H9 (cell line): Measurements from ENCODE around the gene YES1. TPM values are rescaled to one million over a fixed set of nuclear protein-coding genes. Genes with fewer than 3 reads are reported as not detected.

Experiments
- DNase-seq: peaks from one replicate; pipeline ENCODE4 v3.0.0-alpha.2; 2017
- H2AFZ ChIP-seq: one replicate; pipeline ENCODE4 v1.6.1; 2013; ENCODE audit warnings: mild to moderate bottlenecking, low read length, control low read depth, moderate library complexity
- H2AK5ac ChIP-seq: 2 replicates; pipeline ENCODE4 v1.6.1; 2013; ENCODE audit warnings: low read length, control low read depth, mixed read lengths; ENCODE audit not compliant: insufficient read length
- H2BK120ac ChIP-seq: one replicate; pipeline ENCODE4 v1.6.1; 2013; ENCODE audit warnings: low read depth, mild to moderate bottlenecking, low read length, control low read depth, inconsistent platforms; ENCODE audit not compliant: poor library complexity, severe bottlenecking
- H2BK12ac ChIP-seq: 2 replicates; pipeline ENCODE4 v1.6.1; 2013; ENCODE audit warnings: low read length, control low read depth, mixed read lengths, low read depth; ENCODE audit not compliant: insufficient read length
- H2BK15ac ChIP-seq: 2 replicates; pipeline ENCODE4 v1.6.1; 2013; ENCODE audit warnings: low read depth, low read length, control low read depth
- H2BK20ac ChIP-seq: one replicate; pipeline ENCODE4 v1.6.1; 2013; ENCODE audit warnings: low read depth, mild to moderate bottlenecking, low read length, control low read depth, inconsistent platforms; ENCODE audit not compliant: poor library complexity, severe bottlenecking
- H2BK5ac ChIP-seq: 2 replicates; pipeline ENCODE4 v1.6.1; 2013; ENCODE audit warnings: low read length, control low read depth, mixed read lengths; ENCODE audit not compliant: insufficient read length
- H3K14ac ChIP-seq: 2 replicates; pipeline ENCODE4 v1.6.1; 2013; ENCODE audit warnings: low read length, control low read depth; ENCODE audit not compliant: insufficient read depth
- H3K18ac ChIP-seq: 2 replicates; pipeline ENCODE4 v1.6.1; 2013; ENCODE audit warnings: low read depth, mild to moderate bottlenecking, mixed read lengths, low read length, control low read depth; ENCODE audit not compliant: insufficient read length
- H3K23ac ChIP-seq: 2 replicates; pipeline ENCODE4 v1.6.1; 2013; ENCODE audit warnings: low read length, control low read depth, mixed read lengths, low read depth; ENCODE audit not compliant: insufficient read length
- H3K23me2 ChIP-seq: 2 replicates; pipeline ENCODE4 v1.6.1; 2013; ENCODE audit warnings: low read depth, mild to moderate bottlenecking, mixed read lengths, low read length, control low read depth; ENCODE audit not compliant: insufficient read length, poor library complexity, severe bottlenecking
- H3K27ac ChIP-seq: 2 replicates; pipeline ENCODE4 v1.5.1; 2013; ENCODE audit warnings: low read length, control low read depth, mixed read lengths, low read depth; ENCODE audit not compliant: insufficient read length
- H3K27me3 ChIP-seq: 2 replicates; pipeline ENCODE4 v1.6.1; 2013; ENCODE audit warnings: low read length, control low read depth, inconsistent platforms; ENCODE audit not compliant: insufficient read depth
- H3K4ac ChIP-seq: 2 replicates; pipeline ENCODE4 v1.6.1; 2013; ENCODE audit warnings: low read depth, mild to moderate bottlenecking, control low read depth, inconsistent platforms, low read length, moderate library complexity
- H3K4me1 ChIP-seq: 2 replicates; pipeline ENCODE4 v1.6.1; 2013; ENCODE audit warnings: low read length, control low read depth, inconsistent platforms; ENCODE audit not compliant: insufficient read depth
- H3K4me2 ChIP-seq: 2 replicates; pipeline ENCODE4 v1.6.1; 2013; ENCODE audit warnings: low read length, control low read depth, mixed read lengths; ENCODE audit not compliant: insufficient read length, insufficient read depth
- H3K56ac ChIP-seq: 2 replicates; pipeline ENCODE4 v1.6.1; 2013; ENCODE audit warnings: low read depth, mild to moderate bottlenecking, mixed read lengths, low read length, control low read depth; ENCODE audit not compliant: insufficient read length
- H3K79me1 ChIP-seq: 2 replicates; pipeline ENCODE4 v1.6.1; 2013; ENCODE audit warnings: low read depth, mild to moderate bottlenecking, moderate library complexity, low read length, control low read depth, inconsistent platforms; ENCODE audit not compliant: insufficient read depth, poor library complexity, severe bottlenecking
- H3K79me2 ChIP-seq: 2 replicates; pipeline ENCODE4 v1.6.1; 2013; ENCODE audit warnings: low read length, control low read depth, inconsistent platforms; ENCODE audit not compliant: insufficient read depth
- H3K9ac ChIP-seq: 2 replicates; pipeline ENCODE4 v1.6.1; 2013; ENCODE audit warnings: low read length, control low read depth, mixed read lengths; ENCODE audit not compliant: insufficient read length; ENCODE audit errors: extremely low read depth
- H3K9me3 ChIP-seq: one replicate; pipeline ENCODE4 v1.6.1; 2013; ENCODE audit warnings: low read depth, low read length, inconsistent platforms; ENCODE audit not compliant: control insufficient read depth
- H3T11ph ChIP-seq: one replicate; pipeline ENCODE4 v1.6.1; 2013; ENCODE audit warnings: mild to moderate bottlenecking, low read length, control low read depth, inconsistent platforms
- H4K20me1 ChIP-seq: one replicate; pipeline ENCODE4 v1.6.1; 2013; ENCODE audit not compliant: control insufficient read depth, insufficient read length, insufficient read depth
- H4K5ac ChIP-seq: 2 replicates; pipeline ENCODE4 v1.6.1; 2013; ENCODE audit warnings: low read depth, mild to moderate bottlenecking, mixed read lengths, low read length, control low read depth; ENCODE audit not compliant: insufficient read length
- H4K8ac ChIP-seq: replicated peaks from 2 replicates; pipeline ENCODE4 v1.6.1; 2013; ENCODE audit warnings: low read length, control low read depth, mixed read lengths, low read depth; ENCODE audit not compliant: insufficient read length
- H4K91ac ChIP-seq: 2 replicates; pipeline ENCODE4 v1.6.1; 2013; ENCODE audit warnings: low read depth, mild to moderate bottlenecking, moderate library complexity, mixed read lengths, low read length, control low read depth; ENCODE audit not compliant: insufficient read length
- H3K27ac Mint-ChIP-seq, 3 experiments: 2 replicates in 2 of 3; 3 replicates in 1 of 3; pipeline ENCODE4 v1.8.0; 2020 to 2021; ENCODE audit warnings: mixed read lengths in 3 of 3, mild to moderate bottlenecking in 1 of 3, moderate library complexity in 1 of 3
- H3K27me3 Mint-ChIP-seq: 2 replicates; pipeline ENCODE4 v1.8.0; 2021; ENCODE audit warnings: low read depth, mild to moderate bottlenecking, moderate library complexity, mixed read lengths
- H3K36me3 Mint-ChIP-seq, 3 experiments: 2 replicates in 2 of 3; 3 replicates in 1 of 3; pipeline ENCODE4 v1.8.0; 2020 to 2021; ENCODE audit warnings: low read depth in 3 of 3, mixed read lengths in 3 of 3; ENCODE audit not compliant: insufficient read depth in 1 of 3
- H3K4me1 Mint-ChIP-seq, 2 experiments: 2 replicates each; pipeline ENCODE4 v1.8.0; 2020; ENCODE audit warnings: mixed read lengths in 2 of 2
- H3K4me3 Mint-ChIP-seq, 2 experiments: 2 replicates in 1 of 2; 3 replicates in 1 of 2; pipeline ENCODE4 v1.8.0; 2020 to 2021; ENCODE audit warnings: mild to moderate bottlenecking in 2 of 2, mixed read lengths in 2 of 2, moderate library complexity in 1 of 2
- H3K9me3 Mint-ChIP-seq, 2 experiments: 2 replicates in 1 of 2; 3 replicates in 1 of 2; pipeline ENCODE4 v1.8.0; 2020; ENCODE audit warnings: mild to moderate bottlenecking in 2 of 2, mixed read lengths in 2 of 2, moderate library complexity in 1 of 2
- CTCF ChIP-seq: fragments of 200-600 bp; sonication (generic); conservative IDR thresholded peaks from 3 replicates; pipeline ENCODE4 v1.8.0; 2021; ENCODE audit warnings: antibody characterized with exemption, mild to moderate bottlenecking
- WGBS: extraction: QIAGEN DNeasy Blood & Tissue Kit; methylation state at CpG from one replicate; pipeline ENCODE4 v1.1.7; 2013; ENCODE audit warnings: missing lambda C conversion rate, low lambda C conversion rate, mixed read lengths; ENCODE audit not compliant: insufficient read length; ENCODE audit errors: extremely low coverage; 5-methylcytosine and 5-hydroxymethylcytosine counted together
- total RNA-seq: library from RNA; stranded (reverse); gene quantifications from 2 replicates; pipeline ENCODE4 v1.2.1, GENCODE V29; 2021

Gene YES1
- total RNA-seq, 1 experiment from 2014 or later, result 86.9 TPM

- Mint-ChIP-seq H3K4me1 (peaks cover 6 to 10% of the 10 kb centered on the region in 2 experiments), H3K27me3 (peaks cover 12% of the 10 kb centered on the region), H3K9me3 (no peaks in the 10 kb centered on the region), H3K4me3 (no peak overlapping the region), H3K27ac (no peak overlapping the region), H3K36me3 (no peaks in the 10 kb centered on the region)
- H4K91ac ChIP-seq, result no peak overlapping the region
- H2BK12ac ChIP-seq, result no peak overlapping the region
- H3K79me2 ChIP-seq, result no peaks in the 10 kb centered on the region
- no peak overlapping the region for H2BK120ac ChIP-seq
- H3K18ac ChIP-seq, result no peak overlapping the region
- TF ChIP-seq CTCF, result no peak
- no peak overlapping the region for H3K27ac ChIP-seq
- no peak overlapping the region for H2AK5ac ChIP-seq
- no peak overlapping the region for H3K4ac ChIP-seq
- H3T11ph ChIP-seq, result no peak overlapping the region
- no peaks in the 10 kb centered on the region for H3K9me3 ChIP-seq
- no peak overlapping the region for H2BK20ac ChIP-seq
- H3K4me1 ChIP-seq, result no peaks in the 10 kb centered on the region
- no peaks in the 10 kb centered on the region for H3K23me2 ChIP-seq
- no peak overlapping the region for H3K9ac ChIP-seq
- H2BK5ac ChIP-seq, result no peak overlapping the region
- H2AFZ ChIP-seq, result no peak overlapping the region
- no peak overlapping the region for H3K4me2 ChIP-seq
- H3K56ac ChIP-seq, result no peak overlapping the region
- no peaks in the 10 kb centered on the region for H3K79me1 ChIP-seq
- no peak overlapping the region for H3K14ac ChIP-seq
- WGBS, result no CpG with 5 or more reads among the region's 2 CpGs
- DNase-seq, result no peak
- no peaks in the 10 kb centered on the region for H4K20me1 ChIP-seq
- H3K23ac ChIP-seq, result no peak overlapping the region
- no peak overlapping the region for H4K5ac ChIP-seq
- H3K27me3 ChIP-seq, result no peaks in the 10 kb centered on the region
- no peak overlapping the region for H4K8ac ChIP-seq
- H2BK15ac ChIP-seq, result no peak overlapping the region
Observed at GRCh38 chr18:857986-858385, 45.9 kb upstream of the YES1 start.
